ENCODE data around the gene TCL1B. TPM values are rescaled to one million over a fixed set of nuclear protein-coding genes. Genes with fewer than 3 reads are reported as not detected.

Gene TCL1B
- total RNA-seq, 4 donors from 2014 or later = not detected

GRCh38 chr14:95700221-95700976 is 14.2 kb downstream of the TCL1B start:
- no peak for DNase-seq (ENCODE audit: low spot score in 2 of 2)
- Histone ChIP-seq H3K4me1 (no peaks in the 10 kb centered on the region), H3K9me3 (no peaks in the 10 kb centered on the region), H3K27me3 (peaks cover 0 to 24% of the 10 kb centered on the region in 2 donors), H3K27ac (no peak overlapping the region), H3K4me3 (no peak overlapping the region), H3K36me3 (no peaks in the 10 kb centered on the region)
- TF ChIP-seq CTCF (IDR thresholded peaks at IDR 0.05) = no peak
- TF ChIP-seq EP300 (IDR thresholded peaks at IDR 0.05) = no peak
- no peak for TF ChIP-seq POLR2A (IDR thresholded peaks at IDR 0.05)
- 49 to 51% methylated on average over 5 of the region's 5 CpGs for WGBS, 2 donors

GRCh38 chr14:95701846-95702221 is 15.6 kb downstream of the TCL1B start:
- Histone ChIP-seq H3K4me3 (no peak overlapping the region), H3K4me1 (no peaks in the 10 kb centered on the region), H3K27ac (no peak overlapping the region), H3K9me3 (no peaks in the 10 kb centered on the region), H3K27me3 (peaks cover 0 to 18% of the 10 kb centered on the region in 2 donors), H3K36me3 (no peaks in the 10 kb centered on the region)
- TF ChIP-seq POLR2A (IDR thresholded peaks at IDR 0.05) = no peak
- TF ChIP-seq EP300 (IDR thresholded peaks at IDR 0.05) = no peak
- TF ChIP-seq CTCF (IDR thresholded peaks at IDR 0.05) = no peak
- WGBS, 2 donors = 38 to 43% methylated on average over 4 of the region's 4 CpGs
- DNase-seq (ENCODE audit: low spot score in 2 of 2) = no peak

GRCh38 chr14:95703341-95703740 is 17.1 kb downstream of the TCL1B start:
- no peaks in the 10 kb centered on the region for H3K4me1 ChIP-seq
- no peak for DNase-seq (ENCODE audit: low spot score in 2 of 2)
- no peaks in the 10 kb centered on the region for H3K9me3 ChIP-seq
- no peak overlapping the region for H3K4me3 ChIP-seq
- peaks cover 0 to 18% of the 10 kb centered on the region in 2 donors for H3K27me3 ChIP-seq
- H3K36me3 ChIP-seq = no peaks in the 10 kb centered on the region
- 84 to 93% methylated on average over 3 of the region's 3 CpGs for WGBS, 2 donors
- TF ChIP-seq CTCF (IDR thresholded peaks at IDR 0.05) = no peak
- no peak for TF ChIP-seq EP300 (IDR thresholded peaks at IDR 0.05)
- TF ChIP-seq POLR2A (IDR thresholded peaks at IDR 0.05) = no peak
- H3K27ac ChIP-seq = no peak overlapping the region

- Histone ChIP-seq H3K4me1 (no peaks in the 10 kb centered on the region), H3K27ac (no peak overlapping the region), H3K9me3 (no peaks in the 10 kb centered on the region), H3K36me3 (no peaks in the 10 kb centered on the region), H3K4me3 (no peak overlapping the region), H3K27me3 (peaks cover 0 to 18% of the 10 kb centered on the region in 2 donors)
- 74 to 76% methylated on average over 3 of the region's 3 CpGs for WGBS, 2 donors
- no peak for DNase-seq (ENCODE audit: low spot score in 2 of 2)
- TF ChIP-seq CTCF (IDR thresholded peaks at IDR 0.05) = no peak
- TF ChIP-seq EP300 (IDR thresholded peaks at IDR 0.05) = no peak
- TF ChIP-seq POLR2A (IDR thresholded peaks at IDR 0.05) = no peak
These were observed 17.6 kb downstream of the TCL1B start for GRCh38 chr14:95703805-95704204.

GRCh38 chr14:95705518-95705917 is 19.3 kb downstream of the TCL1B start:
- no peaks in the 10 kb centered on the region for H3K9me3 ChIP-seq
- no peak overlapping the region for H3K27ac ChIP-seq
- no peak for DNase-seq (ENCODE audit: low spot score in 2 of 2)
- H3K4me1 ChIP-seq = no peaks in the 10 kb centered on the region
- TF ChIP-seq CTCF (IDR thresholded peaks at IDR 0.05) (no peak), POLR2A (IDR thresholded peaks at IDR 0.05) (no peak), EP300 (IDR thresholded peaks at IDR 0.05) (no peak)
- no peak overlapping the region for H3K4me3 ChIP-seq
- no peaks in the 10 kb centered on the region for H3K36me3 ChIP-seq
- WGBS, 2 donors = 92 to 93% methylated on average over 4 of the region's 4 CpGs
- H3K27me3 ChIP-seq = peaks cover 0 to 18% of the 10 kb centered on the region in 2 donors
